HCT116 (cell line): Measurements from ENCODE around the gene OGA. TPM values are rescaled to one million over a fixed set of nuclear protein-coding genes. Genes with fewer than 3 reads are reported as not detected.

ENCODE experiments used
- ATAC-seq: fragments of 200-7000 bp; cut with Tn5 transposase; 2 replicates; pipeline ENCODE4 v1.9.1; 2020; ENCODE audit warnings: mild to moderate bottlenecking, moderate library complexity
- BruUV-seq: library from RNA; stranded (reverse); fragments of 400-500 nt; replicated peaks from 2 replicates; lab custom pipeline; 2021; lab: Mats Ljungman, UMichigan
- CTCF ChIA-PET: fragments of 300-600 bp; sonication (Branson Sonifier 250); formaldehyde crosslinking; loops from one replicate; lab custom pipeline; 2021; ENCODE audit warnings: antibody characterized with exemption; lab: Charles Lee
- POLR2A ChIA-PET: fragments of 300-600, 350-600 bp; sonication (Branson Sonifier 250); formaldehyde crosslinking; loops from one replicate; lab custom pipeline; 2021; ENCODE audit warnings: antibody characterized with exemption; lab: Charles Lee
- RAD21 ChIA-PET, 2 experiments: fragments of 300-600 bp; sonication (Branson Sonifier 250); formaldehyde crosslinking; loops; one replicate each; lab custom pipeline; 2023; ENCODE audit warnings: low total read pairs in 2 of 2; ENCODE audit not compliant: uncharacterized antibody in 2 of 2, unreplicated experiment in 2 of 2, low non-redundant PET in 1 of 2; lab: Charles Lee
- DNase-seq: peaks from one replicate; pipeline ENCODE4 v3.0.0-alpha.2; 2010; ENCODE audit warnings: low read depth, low spot score
- H2AFZ ChIP-seq: fragments of 200-600 bp; shearing (Covaris generic), sonication (generic); 2 replicates; pipeline ENCODE4 v1.6.1; 2017; ENCODE audit warnings: low read depth, mixed run types, mixed read lengths, antibody characterized with exemption, low read length; ENCODE audit not compliant: poor library complexity, severe bottlenecking
- H3K27ac ChIP-seq: 2 replicates; pipeline ENCODE4 v1.5.1; 2012; ENCODE audit warnings: low read depth, low read length
- H3K27me3 ChIP-seq: fragments of 200-600 bp; sonication (generic); 2 replicates; pipeline ENCODE4 v1.6.1; 2016; ENCODE audit warnings: mixed run types, low read length, mixed read lengths; ENCODE audit not compliant: insufficient read depth
- H3K36me3 ChIP-seq, 2 experiments: fragments of 200-500 bp in 1 of 2; fragments of 200-600 bp in 1 of 2; sonication (Bioruptor generic) in 1 of 2; sonication (generic) in 1 of 2; 2 replicates each; pipeline versions ENCODE4 v1.5.1 to v1.6.1; 2014 to 2016; ENCODE audit warnings: low read length in 2 of 2, inconsistent platforms in 1 of 2, mixed read lengths in 1 of 2, mixed run types in 1 of 2; ENCODE audit not compliant: insufficient read depth in 2 of 2, control insufficient read depth in 1 of 2
- H3K4me1 ChIP-seq, 2 experiments: fragments of 200-600 bp in 1 of 2; sonication (generic) in 1 of 2; 2 replicates each; pipeline versions ENCODE4 v1.5.1 to v1.6.1; 2012 to 2017; ENCODE audit warnings: low read length in 2 of 2, inconsistent platforms in 1 of 2, mild to moderate bottlenecking in 1 of 2, mixed read lengths in 1 of 2, mixed run types in 1 of 2, moderate library complexity in 1 of 2; ENCODE audit not compliant: insufficient read depth in 2 of 2, control insufficient read depth in 1 of 2
- H3K4me2 ChIP-seq: fragments of 200-600 bp; sonication (generic); 2 replicates; pipeline ENCODE4 v1.6.1; 2017; ENCODE audit warnings: mixed run types, low read length, mixed read lengths
- H3K4me3 ChIP-seq, 2 experiments: fragments of 200-600 bp in 1 of 2; sonication (generic) in 1 of 2; replicated peaks in 1 of 2; 2 replicates each; pipeline ENCODE4 v1.5.1; 2011 to 2016; ENCODE audit warnings: low read length in 2 of 2, control low read depth in 1 of 2, low read depth in 1 of 2, mild to moderate bottlenecking in 1 of 2, mixed read lengths in 1 of 2, mixed run types in 1 of 2
- H3K79me2 ChIP-seq: fragments of 200-600 bp; sonication (generic); 2 replicates; pipeline ENCODE4 v1.6.1; 2017; ENCODE audit warnings: mild to moderate bottlenecking, mixed run types, low read length, moderate library complexity, mixed read lengths; ENCODE audit not compliant: insufficient read depth
- H3K9ac ChIP-seq: fragments of 200-600 bp; sonication (generic); 2 replicates; pipeline ENCODE4 v1.6.1; 2016; ENCODE audit warnings: low read length, mixed read lengths
- H3K9me2 ChIP-seq: fragments of 200-600 bp; sonication (generic), shearing (Covaris generic); 2 replicates; pipeline ENCODE4 v1.6.1; 2017; ENCODE audit warnings: mixed run types, mild to moderate bottlenecking, moderate library complexity; ENCODE audit not compliant: insufficient read depth
- H3K9me3 ChIP-seq, 2 experiments: fragments of 200-500 bp in 1 of 2; fragments of 200-600 bp in 1 of 2; sonication (Bioruptor generic) in 1 of 2; sonication (generic) in 1 of 2; 2 replicates each; pipeline ENCODE4 v1.6.1; 2014 to 2017; ENCODE audit warnings: low read length in 2 of 2, mixed read lengths in 2 of 2, inconsistent platforms in 1 of 2, low read depth in 1 of 2, mild to moderate bottlenecking in 1 of 2, mixed run types in 1 of 2, moderate library complexity in 1 of 2; ENCODE audit not compliant: control insufficient read depth in 1 of 2, insufficient read depth in 1 of 2
- H4K20me1 ChIP-seq: fragments of 200-600 bp; sonication (generic), shearing (Covaris generic); 2 replicates; pipeline ENCODE4 v1.6.1; 2017; ENCODE audit warnings: mixed run types, mild to moderate bottlenecking, moderate library complexity; ENCODE audit not compliant: insufficient read depth
- ATF3 ChIP-seq: IDR thresholded peaks from 2 replicates; pipeline ENCODE4 v1.6.1; 2012
- CBX3 ChIP-seq: IDR thresholded peaks from 2 replicates; pipeline ENCODE4 v1.6.1; 2012; ENCODE audit warnings: low read depth
- CEBPB ChIP-seq: IDR thresholded peaks from 2 replicates; pipeline ENCODE4 v1.6.1; 2012; ENCODE audit warnings: low read depth
- CTCF ChIP-seq, 3 experiments: fragments of 200-600 bp in 1 of 3; sonication (generic) in 1 of 3; IDR thresholded peaks in 2 of 3; conservative IDR thresholded peaks in 1 of 3; 2 replicates each; pipeline ENCODE4 v1.5.1; 2012 to 2017; ENCODE audit warnings: low read depth in 2 of 3, low read length in 2 of 3, antibody characterized with exemption in 1 of 3, borderline replicate concordance in 1 of 3, control low read depth in 1 of 3, mild to moderate bottlenecking in 1 of 3, mixed read lengths in 1 of 3, mixed run types in 1 of 3, moderate library complexity in 1 of 3; ENCODE audit not compliant: insufficient read depth in 1 of 3
- EGR1 ChIP-seq: IDR thresholded peaks from 2 replicates; pipeline ENCODE4 v1.6.1; 2012; ENCODE audit warnings: low read depth
- EZH2 ChIP-seq: fragments of 200-600 bp; sonication (generic); IDR thresholded peaks from 2 replicates; pipeline ENCODE4 v1.6.1; 2017; ENCODE audit warnings: antibody characterized with exemption, mixed run types
- FOSL1 ChIP-seq: IDR thresholded peaks from 2 replicates; pipeline ENCODE4 v1.6.1; 2012; ENCODE audit warnings: low read depth
- JUND ChIP-seq: IDR thresholded peaks from 2 replicates; pipeline ENCODE4 v1.6.1; 2012
- MAX ChIP-seq: IDR thresholded peaks from 2 replicates; pipeline ENCODE4 v1.6.1; 2012
- POLR2A ChIP-seq: IDR thresholded peaks from 2 replicates; pipeline ENCODE4 v1.7.0; 2011; ENCODE audit warnings: borderline replicate concordance; ENCODE audit not compliant: insufficient read depth, insufficient read length; ENCODE audit errors: extremely low read depth
- RAD21 ChIP-seq: IDR thresholded peaks from 2 replicates; pipeline ENCODE4 v1.6.1; 2012; ENCODE audit warnings: low read depth, mild to moderate bottlenecking
- REST ChIP-seq: IDR thresholded peaks from 2 replicates; pipeline ENCODE4 v1.6.1; 2012; ENCODE audit warnings: low read depth
- SP1 ChIP-seq: IDR thresholded peaks from 2 replicates; pipeline ENCODE4 v1.6.1; 2012; ENCODE audit warnings: low read depth
- SRF ChIP-seq: IDR thresholded peaks from 2 replicates; pipeline ENCODE4 v1.6.1; 2012; ENCODE audit warnings: low read depth
- TCF7L2 ChIP-seq: IDR thresholded peaks from 2 replicates; pipeline ENCODE4 v1.7.0; 2011; ENCODE audit warnings: borderline replicate concordance, inconsistent platforms; ENCODE audit not compliant: insufficient read depth, insufficient read length; ENCODE audit errors: extremely low read depth
- YY1 ChIP-seq: IDR thresholded peaks from 2 replicates; pipeline ENCODE4 v1.6.1; 2011; ENCODE audit warnings: low read length, low read depth, moderate library complexity, mild to moderate bottlenecking; ENCODE audit not compliant: insufficient replicate concordance; ENCODE audit errors: extremely low read depth
- ZNF274 ChIP-seq: fragments of 200-500 bp; sonication (Bioruptor generic); IDR thresholded peaks from 2 replicates; pipeline ENCODE4 v1.6.1; 2014; ENCODE audit warnings: mild to moderate bottlenecking, low read depth, low read length, inconsistent platforms
- intact Hi-C: fragments of 100-400 bp; cut with micrococcal nuclease; formaldehyde crosslinking; loops from 2 replicates; pipeline ENCODE4 v1.10.0; 2022
- total RNA-seq: library from RNA; stranded (reverse); gene quantifications from one replicate; pipeline ENCODE4 v1.2.1, GENCODE V29; 2021; ENCODE audit not compliant: unreplicated experiment

OGA gene
- total RNA-seq, 1 experiment from 2014 or later, result 127 TPM

- DNase-seq, result no peak
- RAD21 ChIA-PET, result interaction anchor here in 1 of 2 experiments (3.2 kb wide), 1 partner anchor 171 kb away, joined by 37 read pairs; no protein-coding TSS in a partner anchor
- H3K27me3 ChIP-seq, result no peaks in the 10 kb centered on the region
- POLR2A ChIA-PET, result no interaction called here
- no peak overlapping the region for H3K9ac ChIP-seq
- no peak overlapping the region for H3K4me3 ChIP-seq
- ATAC-seq, result no peak
- BruUV-seq, result no TSS peak
- no peaks in the 10 kb centered on the region for H3K79me2 ChIP-seq
- no peaks in the 10 kb centered on the region for H3K9me3 ChIP-seq
- H3K27ac ChIP-seq, result no peak overlapping the region
- CTCF ChIA-PET, result interaction anchor here (3.2 to 5.9 kb wide), 4 partner anchors 170 to 235 kb away, joined by 17 to 267 read pairs (median 56); no protein-coding TSS in a partner anchor
- H4K20me1 ChIP-seq, result no peaks in the 10 kb centered on the region
- H3K4me2 ChIP-seq, result no peak overlapping the region
- peaks cover 14 to 48% of the 10 kb centered on the region in 2 experiments for H3K4me1 ChIP-seq
- no peaks in the 10 kb centered on the region for H3K9me2 ChIP-seq
- intact Hi-C loops, result loop anchor here (5.0 kb wide), 1 partner anchor 219 kb away; the partner anchor contains the start of gene ARMH3
- TF ChIP-seq EGR1 (no peak), CBX3 (no peak), SRF (no peak), JUND (no peak), EZH2 (no peak), MAX (no peak), REST (no peak), POLR2A (no peak), ZNF274 (no peak), FOSL1 (no peak), TCF7L2 (no peak), ATF3 (no peak), CEBPB (no peak), CTCF (IDR thresholded peaks at IDR 0.05 in 2 of 3, conservative IDR thresholded peaks at IDR 0.05 in 1 of 3; ENCODE audit: borderline replicate concordance in 1 of 3, insufficient read depth in 1 of 3, low read depth in 2 of 3, low read length in 2 of 3) (no peak), YY1 (no peak), SP1 (no peak), RAD21 (no peak)
- no peaks in the 10 kb centered on the region for H3K36me3 ChIP-seq
- H2AFZ ChIP-seq, result no peak overlapping the region
These were observed 20.2 kb upstream of the OGA start for GRCh38 chr10:101838416-101838970.
